Measurements from ENCODE around the gene COA7. TPM values are rescaled to one million over a fixed set of nuclear protein-coding genes. Genes with fewer than 3 reads are reported as not detected.

Gene COA7
- total RNA-seq, 4 donors from 2014 or later = 8.2 to 26.5 (median 14.0) TPM

DNA sequence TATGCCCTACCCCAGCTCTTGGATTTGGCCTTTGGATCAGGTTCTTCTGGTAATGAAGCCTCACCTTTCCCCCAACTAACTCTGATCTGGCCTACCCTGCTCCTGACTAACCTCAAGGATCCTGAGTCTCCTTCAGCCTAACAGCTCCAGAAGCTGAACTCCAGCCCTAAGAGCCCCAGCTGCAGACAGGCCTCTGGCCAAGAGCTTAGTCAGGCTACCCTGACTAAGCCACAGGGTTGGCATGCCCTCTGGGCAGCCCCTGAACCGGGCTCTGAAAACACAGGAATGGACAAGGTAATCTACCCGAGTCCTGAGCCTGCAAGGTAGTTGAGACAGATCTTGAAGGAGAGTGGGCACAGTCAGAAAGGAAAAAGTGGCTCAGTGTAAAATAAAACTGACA is 29.4 kb downstream of the COA7 start:
- ATAC-seq (ENCODE audit: low FRiP score) = no peak
- DNase-seq (ENCODE audit: low spot score) = no peak
- TF ChIP-seq CTCF (IDR thresholded peaks at IDR 0.05) = no peak

DNA sequence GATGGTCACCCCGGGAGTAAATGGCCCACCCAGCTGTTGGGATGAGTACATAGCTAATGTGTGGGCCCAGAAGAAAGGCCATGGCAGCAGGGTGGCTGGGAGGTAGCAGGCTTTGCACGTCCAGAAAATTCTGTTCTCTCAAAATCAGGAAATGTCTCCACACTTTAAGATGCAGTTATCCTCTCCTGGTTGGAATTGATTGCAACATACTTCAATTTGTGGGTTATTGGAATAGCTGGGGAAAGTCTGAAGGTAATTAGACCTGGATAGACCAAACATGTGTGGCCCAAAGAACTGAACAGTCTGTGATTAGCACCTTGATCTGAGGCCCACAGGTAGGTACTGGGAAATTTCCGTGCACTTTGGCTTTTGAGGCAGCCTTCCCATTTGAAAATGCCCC is 30.2 kb downstream of the COA7 start:
- ATAC-seq (ENCODE audit: low FRiP score) = no peak
- TF ChIP-seq CTCF (IDR thresholded peaks at IDR 0.05) = no peak
- no peak for DNase-seq (ENCODE audit: low spot score)

- DNase-seq (ENCODE audit: low spot score) = no peak
- no peak for ATAC-seq (ENCODE audit: low FRiP score)
- no peak for TF ChIP-seq CTCF (IDR thresholded peaks at IDR 0.05)
These were observed 30.9 kb downstream of the COA7 start for GRCh38 chr1:52667290-52667689.

- no peak for DNase-seq (ENCODE audit: low spot score)
- TF ChIP-seq CTCF (IDR thresholded peaks at IDR 0.05) = no peak
- no peak for ATAC-seq (ENCODE audit: low FRiP score)
These were observed 32.9 kb downstream of the COA7 start for GRCh38 chr1:52665006-52665941.

- no peak for TF ChIP-seq CTCF (IDR thresholded peaks at IDR 0.05)
- no peak for DNase-seq (ENCODE audit: low spot score)
- ATAC-seq (ENCODE audit: low FRiP score) = no peak
These were observed 34.4 kb downstream of the COA7 start for GRCh38 chr1:52663716-52664115.

- no peak for TF ChIP-seq CTCF (IDR thresholded peaks at IDR 0.05)
- ATAC-seq (ENCODE audit: low FRiP score) = no peak
- DNase-seq (ENCODE audit: low spot score) = no peak
These were observed 35.4 kb downstream of the COA7 start for GRCh38 chr1:52662645-52663313.

Measured in omental fat pad (tissue), 4 donors.